Loucy (cell line): Measurements from ENCODE around the gene CAMKMT.

ENCODE experiments used
- CTCF ChIP-seq: fragments of 200-600 bp; sonication (generic); conservative IDR thresholded peaks from 2 replicates; pipeline ENCODE4 v1.5.1; 2014; ENCODE audit warnings: mild to moderate bottlenecking, antibody characterized with exemption, low read length
- EZH2phosphoT487 ChIP-seq: fragments of 200-600 bp; IDR thresholded peaks from 2 replicates; pipeline ENCODE4 v1.6.1; 2018; ENCODE audit warnings: antibody characterized with exemption, mild to moderate bottlenecking, moderate library complexity, borderline replicate concordance

GRCh38 chr2:44620189-44620990 lies 258.6 kb downstream of the CAMKMT start:
- peak; percentile 25; the same call in 1 of the 2 replicates for TF ChIP-seq CTCF
- TF ChIP-seq EZH2phosphoT487: no peak
